Heart right ventricle (tissue), 16 donors: ENCODE results near the gene SLFN13. TPM values are rescaled to one million over a fixed set of nuclear protein-coding genes. Genes with fewer than 3 reads are reported as not detected.
A peak's percentile ranks its signal among the peaks of the same experiment; 100 is the strongest.
"Not testable (repeated sequence)": the region's sequence is repeated elsewhere in the genome, so short reads cannot be mapped to it uniquely, and the experiment has no call there.

ENCODE experiments used
- ATAC-seq, 8 donors: fragments of 200-7000 bp; cut with Tn5 transposase; one replicate each; pipeline ENCODE4 v1.9.1; 2020; ENCODE audit warnings: mild to moderate bottlenecking in 8 of 8, moderate library complexity in 8 of 8, moderate number of reproducible peaks in 1 of 8
- DNase-seq, 2 donors: peaks; one replicate each; pipeline ENCODE4 v3.0.0-alpha.2; 2020
- H3K27ac ChIP-seq, 10 donors: fragments of 200-600 bp; sonication (generic) in 2 of 10; one replicate each; pipeline versions ENCODE4 v1.5.0 to v1.8.0; 2020 to 2022; ENCODE audit warnings: mild to moderate bottlenecking in 3 of 10
- H3K27me3 ChIP-seq, 7 donors: fragments of 200-600 bp; one replicate each; pipeline ENCODE4 v1.8.0; 2021 to 2022; ENCODE audit warnings: mild to moderate bottlenecking in 2 of 7
- H3K36me3 ChIP-seq, 9 donors: fragments of 200-600 bp; sonication (generic) in 1 of 9; one replicate each; pipeline versions ENCODE4 v1.5.0 to v1.8.0; 2020 to 2022; ENCODE audit warnings: mild to moderate bottlenecking in 2 of 9
- H3K4me1 ChIP-seq, 9 donors: fragments of 200-600 bp; sonication (generic) in 1 of 9; one replicate each; pipeline versions ENCODE4 v1.5.0 to v1.8.0; 2020 to 2022; ENCODE audit warnings: mild to moderate bottlenecking in 4 of 9
- H3K4me3 ChIP-seq, 10 donors: fragments of 200-600 bp; sonication (generic) in 2 of 10; one replicate each; pipeline versions ENCODE4 v1.5.0 to v1.8.0; 2020 to 2022; ENCODE audit warnings: mild to moderate bottlenecking in 7 of 10, moderate library complexity in 2 of 10
- H3K9me3 ChIP-seq, 11 donors: fragments of 200-600 bp in 10 of 11; sonication (generic) in 2 of 11; one replicate each; pipeline versions ENCODE4 v1.5.0 to v1.8.0; 2013 to 2022; ENCODE audit warnings: mild to moderate bottlenecking in 2 of 11, control low read depth in 1 of 11, moderate library complexity in 1 of 11
- CTCF ChIP-seq, 9 donors: fragments of 200-600 bp; sonication (generic) in 2 of 9; IDR thresholded peaks; one replicate each; pipeline versions ENCODE4 v1.5.0 to v1.8.0; 2021 to 2022; ENCODE audit warnings: antibody characterized with exemption in 9 of 9, mild to moderate bottlenecking in 5 of 9, moderate library complexity in 1 of 9
- WGBS, 2 donors: extraction: QIAGEN DNeasy Blood & Tissue Kit; methylation state at CpG; one replicate each; pipeline ENCODE4 v1.1.7; 2013; ENCODE audit warnings: inconsistent platforms in 1 of 2; 5-methylcytosine and 5-hydroxymethylcytosine counted together
- intact Hi-C, 10 donors: fragments of 100-400 bp; cut with DNase I; formaldehyde crosslinking; loops; one replicate each; pipeline versions ENCODE4 v1.11.1 to v1.14.2; 2022
- polyA plus RNA-seq, 2 donors: library from polyadenylated mRNA; stranded (reverse); fragments of 200-250 nt; gene quantifications; one replicate each; pipeline ENCODE4 v1.2.3, GENCODE V29; 2013
- total RNA-seq, 10 donors: library from RNA; stranded (reverse); fragmentation: NEBNext Ultra II Directional in 3 of 10; extraction: Animal tissue kit (Norgen Biotek cat#: 25700) in 3 of 10; gene quantifications; one replicate each; pipeline versions ENCODE4 v1.2.1 to v1.2.4, GENCODE V29; 2021 to 2023
- donor health status: Arrhythmogenic right ventricular cardiomyopathy.
- donor health status: ischemic (EF 13 %, LVEDD 7.1; RV severe dilation, severe dysfunction).
- donor health status: healthy with polysubstance abuse.
- donor health status: DM: no; HTN: yes; CAD: no.
- donor health status: DM: no; HTN: no; CAD: no.
- donor health status: ischemic (EF 25% LVEDD 6.9; RV normal size, moderate dysfunction).
- donor health status: ischemic (EF 25% LVEDD 5.7; RV mildly dilated, moderate dysfunction).
- donor health status: healthy.
- donor health status: DM: yes; HTN: yes; CAD: no.
- donor health status: Ischemic cardiomyopathy.
- donor health status: ischemic (EF 35%, LVEDD 5.7; RV mildly dilated, moderate dysfunction).
- donor health status: nonischemic (EF 11% LVEDD 7.7; RV severe dilation, severe dysfunction).
- donor health status: DM: yes; HTN: yes; CAD: no.
- donor health status: PGD.
- donor health status: ischemic (EF 29% LVEDD 5.4; RV normal size, mild dysfunction).
- donor health status: nonischemic (EF 23%, LVEDD 6.1; RV moderate dilation, normal function).

SLFN13 gene
- total and polyA plus RNA-seq, 12 donors: 0.51 to 10.7 (median 4.1) TPM

- intact Hi-C loops: loop anchor here in 5 of 10 donors (2.0 to 10.0 kb wide), 8 partner anchors 52 to 188 kb away; partner anchors contain the start of genes SLFN11 (in 2 of the 5), SLFN12L (in 1 of the 5) and SLFN5 (in 1 of the 5)
- peak in 1 of 2 donors; percentile 79 for DNase-seq
- peak; percentile 87 to 96 (median 92) for ATAC-seq
- WGBS, 2 donors: 5 to 19% methylated on average over 22 of the region's 22 CpGs
- no peaks in the 10 kb centered on the region for H3K9me3 ChIP-seq
- H3K27me3 ChIP-seq: peaks cover 0 to 2% (median 0%) of the 10 kb centered on the region in 7 donors
- H3K4me1 ChIP-seq: peaks cover 0 to 52% (median 27%) of the 10 kb centered on the region in 9 donors
- no peak for TF ChIP-seq CTCF (IDR thresholded peaks at IDR 0.05)
- peak within 1 kb of the TSS; percentile 83 to 95 (median 92) for H3K27ac ChIP-seq
- peaks cover 0 to 24% (median 0%) of the 10 kb centered on the region in 9 donors for H3K36me3 ChIP-seq
- H3K4me3 ChIP-seq: peak within 1 kb of the TSS; percentile 50 to 73 (median 64)
Measured at GRCh38 chr17:35432176-35433074, 16.1 kb downstream of the SLFN13 start, which contains the start of gene SLFN12. Gene SLFN12, minus strand, starts transcription at chr17:35432500. Its CDS starts 9,472 bp downstream, at chr17:35423028.

DNA sequence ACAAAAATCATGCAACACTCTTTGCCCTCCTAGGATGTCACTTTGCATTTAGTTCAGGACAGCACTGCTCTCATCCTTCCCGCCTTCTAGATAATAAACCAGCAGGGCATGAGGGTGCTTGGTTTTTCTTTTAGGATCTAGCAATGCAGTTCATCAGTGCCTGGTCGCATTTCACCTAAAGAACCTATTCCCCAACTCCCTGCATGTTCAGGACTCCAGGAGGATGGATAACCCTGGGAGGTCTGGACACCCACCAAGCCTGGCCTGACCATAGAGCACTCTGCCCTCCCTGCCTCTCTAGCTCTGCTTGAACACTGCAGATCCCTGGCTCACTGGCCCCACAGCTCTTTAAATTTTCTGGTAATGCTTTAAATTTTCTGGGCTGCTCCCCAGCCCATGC lies 18.9 kb downstream of the SLFN13 start:
- DNase-seq (no peak), ATAC-seq (no peak)
- Histone ChIP-seq H3K4me1 (peaks cover 0 to 50% (median 27%) of the 10 kb centered on the region in 9 donors), H3K27me3 (peaks cover 0 to 2% (median 0%) of the 10 kb centered on the region in 7 donors), H3K9me3 (no peaks in the 10 kb centered on the region), H3K36me3 (peaks cover 0 to 41% (median 0%) of the 10 kb centered on the region in 9 donors), H3K4me3 (no peak overlapping the region), H3K27ac (no peak overlapping the region)
- 87 to 96% methylated on average over 2 of the region's 2 CpGs for WGBS, 2 donors
- no peak for TF ChIP-seq CTCF (IDR thresholded peaks at IDR 0.05)
- intact Hi-C loops: loop anchor here in 4 of 10 donors (5.0 to 10.0 kb wide), 6 partner anchors 52 to 185 kb away; partner anchors contain the start of genes SLFN11 (in 2 of the 4), SLFN12L (in 1 of the 4) and SLFN5 (in 1 of the 4)

DNA sequence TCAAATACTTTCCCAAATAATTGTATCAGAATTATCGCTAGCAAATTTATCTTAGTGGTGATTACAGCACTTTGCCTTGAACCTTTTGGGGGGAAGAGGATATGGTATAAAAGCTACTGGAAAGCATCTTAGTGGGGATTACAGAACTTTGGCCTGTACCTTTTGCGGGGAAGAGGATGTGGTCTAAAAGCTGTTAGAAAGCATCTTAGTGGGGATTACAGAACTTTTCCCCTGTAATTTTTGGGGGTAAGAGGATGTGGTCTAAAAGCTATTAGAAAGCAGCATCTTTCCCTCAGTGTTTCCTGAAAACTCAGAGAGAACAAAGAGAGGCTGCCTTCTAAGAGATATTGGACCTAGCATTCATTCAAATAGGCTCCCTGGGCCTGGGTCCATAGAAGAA lies 20.3 kb downstream of the SLFN13 start:
- ATAC-seq (no peak), DNase-seq (no peak)
- peaks cover 0 to under 1% (median 0%) of the 10 kb centered on the region in 7 donors for H3K27me3 ChIP-seq
- H3K4me3 ChIP-seq: no peak overlapping the region
- H3K9me3 ChIP-seq: no peaks in the 10 kb centered on the region
- TF ChIP-seq CTCF (IDR thresholded peaks at IDR 0.05): no peak
- peaks cover 0 to 38% (median 20%) of the 10 kb centered on the region in 9 donors for H3K4me1 ChIP-seq
- no peak overlapping the region for H3K27ac ChIP-seq
- intact Hi-C loops: no loop called here
- H3K36me3 ChIP-seq: peaks cover 0 to 44% (median 0%) of the 10 kb centered on the region in 9 donors
- 87 to 92% methylated on average over 2 of the region's 2 CpGs for WGBS, 2 donors

GRCh38 chr17:35423761-35424160 lies 24.8 kb downstream of the SLFN13 start:
- Histone ChIP-seq H3K4me1 (peaks cover 0 to 2% (median 0%) of the 10 kb centered on the region in 9 donors), H3K27ac (no peak overlapping the region), H3K9me3 (no peaks in the 10 kb centered on the region), H3K27me3 (no peaks in the 10 kb centered on the region), H3K4me3 (no peak overlapping the region), H3K36me3 (peaks cover 0 to 72% (median 20%) of the 10 kb centered on the region in 9 donors)
- no peak for TF ChIP-seq CTCF (IDR thresholded peaks at IDR 0.05)
- DNase-seq (no peak), ATAC-seq (no peak)
- 96 to 97% methylated on average over 4 of the region's 4 CpGs for WGBS, 2 donors
- intact Hi-C loops: no loop called here

DNA sequence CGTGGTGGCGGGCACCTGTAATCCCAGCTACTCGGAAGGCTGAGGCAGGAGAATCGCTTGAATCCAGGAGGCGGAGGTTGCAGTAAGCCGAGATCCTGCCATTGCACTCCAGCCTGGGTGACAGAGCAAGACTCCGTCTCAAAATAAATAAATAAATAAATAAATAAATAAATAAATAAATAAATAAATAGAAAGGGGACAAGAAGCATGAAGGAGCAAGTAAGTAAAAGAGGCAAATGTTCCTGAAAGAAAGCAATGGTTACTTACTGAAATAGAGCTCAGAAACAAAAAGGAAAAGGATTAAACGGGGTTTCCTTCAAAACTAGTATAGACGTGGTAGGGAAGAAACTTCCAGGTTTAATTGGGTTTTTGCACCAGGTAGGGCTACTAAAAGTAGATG lies 27.5 kb downstream of the SLFN13 start:
- H3K27me3 ChIP-seq, intact Hi-C loops, H3K4me3 ChIP-seq, H3K4me1 ChIP-seq, ATAC-seq, H3K27ac ChIP-seq, H3K9me3 ChIP-seq, DNase-seq: not testable (repeated sequence)
- 98 to 99% methylated on average over 9 of the region's 9 CpGs for WGBS, 2 donors
- H3K36me3 ChIP-seq: peaks cover 0 to 74% (median 25%) of the 10 kb centered on the region in 9 donors
